Mucosa of stomach (tissue), 1 donor: ENCODE measurements around the gene AUP1.
"Not testable (repeated sequence)": the region's sequence is repeated elsewhere in the genome, so short reads cannot be mapped to it uniquely, and the experiment has no call there.

ENCODE experiments used
- H3K27me3 ChIP-seq: one replicate; pipeline ENCODE4 v1.7.0; 2013; ENCODE audit warnings: mild to moderate bottlenecking, low read length; ENCODE audit not compliant: control insufficient read depth, insufficient read depth
- H3K36me3 ChIP-seq: one replicate; pipeline ENCODE4 v1.7.0; 2013; ENCODE audit warnings: low read length; ENCODE audit not compliant: control insufficient read depth, insufficient read depth
- H3K4me1 ChIP-seq: one replicate; pipeline ENCODE4 v1.7.0; 2013; ENCODE audit warnings: mild to moderate bottlenecking, low read length; ENCODE audit not compliant: control insufficient read depth, insufficient read depth
- H3K4me3 ChIP-seq: one replicate; pipeline ENCODE4 v1.7.0; 2013; ENCODE audit warnings: low read length
- H3K9ac ChIP-seq: one replicate; pipeline ENCODE4 v1.7.0; 2013; ENCODE audit warnings: mild to moderate bottlenecking, low read length, moderate library complexity
- H3K9me3 ChIP-seq: one replicate; pipeline ENCODE4 v1.7.0; 2013; ENCODE audit warnings: mild to moderate bottlenecking, low read length, moderate library complexity; ENCODE audit not compliant: control insufficient read depth
- donor health status: Pancreatic carcinoma.

Gene AUP1

DNA sequence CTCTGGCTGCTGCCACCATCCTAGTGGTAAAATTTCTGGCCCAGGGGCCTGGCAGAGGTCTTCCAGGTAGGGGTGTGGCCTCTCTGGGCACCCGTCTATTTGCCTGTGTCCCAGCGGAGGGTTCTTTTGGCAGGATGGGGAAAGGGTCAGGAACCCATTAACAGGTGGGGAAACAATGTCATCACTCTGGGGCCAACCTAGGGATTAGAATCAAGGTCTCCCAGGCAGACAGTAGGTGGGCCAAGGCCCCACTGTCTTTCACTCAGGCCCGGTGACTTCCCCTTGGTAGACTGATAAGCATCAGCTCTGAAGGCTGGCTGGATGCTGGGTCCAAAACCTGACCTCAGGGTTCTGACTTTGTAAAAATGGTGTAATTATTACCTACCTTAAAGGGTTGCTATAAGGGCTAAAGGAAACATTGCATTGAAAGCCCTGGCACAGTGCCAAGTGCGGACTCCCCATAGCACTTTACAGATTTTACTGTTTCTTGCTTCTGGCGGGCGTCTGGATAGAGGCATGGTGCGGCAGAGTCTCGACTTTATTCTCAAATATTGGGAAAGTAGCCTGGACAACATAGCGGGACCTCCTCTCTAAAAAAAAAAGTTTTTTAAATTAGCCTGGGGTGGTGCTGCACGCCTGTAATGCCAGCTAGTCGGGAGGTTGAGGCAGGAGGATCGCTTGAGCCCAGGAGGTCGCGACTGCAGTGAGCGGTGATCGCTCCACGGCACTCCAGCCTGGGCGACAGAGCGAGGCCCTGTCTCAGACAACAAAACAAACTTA is 32.3 kb downstream of the AUP1 start:
- Histone ChIP-seq H3K9me3 (no peaks in the 10 kb centered on the region), H3K4me1 (peaks cover 26% of the 10 kb centered on the region), H3K36me3 (peaks cover 4% of the 10 kb centered on the region), H3K9ac (peak overlapping the region; percentile 69), H3K4me3 (no peak overlapping the region), H3K27me3 (peaks cover 46% of the 10 kb centered on the region)

DNA sequence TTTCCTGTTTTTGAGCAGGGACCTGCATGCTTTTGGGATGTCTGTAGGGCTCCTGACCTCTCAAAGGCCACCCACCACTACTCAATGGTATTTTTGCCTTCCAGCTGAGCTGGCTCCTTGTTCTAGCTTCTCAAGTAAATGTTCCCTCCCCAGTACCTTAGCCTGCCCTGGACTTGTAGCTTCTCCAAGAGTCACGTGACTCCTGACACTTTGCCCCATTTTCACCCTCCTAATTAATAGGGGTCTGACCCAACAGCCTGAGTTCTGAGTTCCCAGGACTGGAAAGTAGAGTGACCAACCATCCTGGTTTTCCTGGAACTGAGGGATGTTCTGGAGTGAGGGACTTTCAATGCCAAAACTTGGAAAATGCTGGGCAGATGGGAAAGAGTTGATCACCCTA is 34.1 kb downstream of the AUP1 start:
- peaks cover 22% of the 10 kb centered on the region for H3K4me1 ChIP-seq
- H3K27me3 ChIP-seq = peaks cover 35% of the 10 kb centered on the region
- H3K9ac ChIP-seq = no peak overlapping the region
- no peak overlapping the region for H3K4me3 ChIP-seq
- H3K9me3 ChIP-seq = no peaks in the 10 kb centered on the region
- peaks cover 17% of the 10 kb centered on the region for H3K36me3 ChIP-seq

DNA sequence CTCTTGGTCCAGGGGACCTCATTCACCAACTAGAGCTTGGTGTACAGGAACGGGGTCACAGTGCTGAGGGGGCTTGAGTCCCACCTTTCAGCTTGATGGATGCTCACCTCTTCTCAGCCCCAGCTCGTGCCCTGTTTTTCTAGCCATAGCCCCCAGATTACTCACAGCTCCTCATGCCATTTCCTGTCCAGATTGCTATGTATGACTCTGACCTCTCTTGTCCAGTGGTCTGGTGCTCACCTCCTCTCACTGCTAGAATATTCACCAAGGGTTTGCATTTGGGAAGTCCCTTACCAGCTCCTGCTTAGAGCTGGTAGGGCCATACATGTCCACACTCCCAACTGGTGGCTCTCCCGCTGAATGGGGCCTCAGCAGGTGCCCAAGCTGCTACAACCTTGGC is 36.0 kb downstream of the AUP1 start:
- H3K9ac ChIP-seq = no peak overlapping the region
- H3K4me1 ChIP-seq = peaks cover 10% of the 10 kb centered on the region
- peaks cover 16% of the 10 kb centered on the region for H3K27me3 ChIP-seq
- no peak overlapping the region for H3K4me3 ChIP-seq
- H3K36me3 ChIP-seq = peaks cover 17% of the 10 kb centered on the region
- H3K9me3 ChIP-seq = no peaks in the 10 kb centered on the region

DNA sequence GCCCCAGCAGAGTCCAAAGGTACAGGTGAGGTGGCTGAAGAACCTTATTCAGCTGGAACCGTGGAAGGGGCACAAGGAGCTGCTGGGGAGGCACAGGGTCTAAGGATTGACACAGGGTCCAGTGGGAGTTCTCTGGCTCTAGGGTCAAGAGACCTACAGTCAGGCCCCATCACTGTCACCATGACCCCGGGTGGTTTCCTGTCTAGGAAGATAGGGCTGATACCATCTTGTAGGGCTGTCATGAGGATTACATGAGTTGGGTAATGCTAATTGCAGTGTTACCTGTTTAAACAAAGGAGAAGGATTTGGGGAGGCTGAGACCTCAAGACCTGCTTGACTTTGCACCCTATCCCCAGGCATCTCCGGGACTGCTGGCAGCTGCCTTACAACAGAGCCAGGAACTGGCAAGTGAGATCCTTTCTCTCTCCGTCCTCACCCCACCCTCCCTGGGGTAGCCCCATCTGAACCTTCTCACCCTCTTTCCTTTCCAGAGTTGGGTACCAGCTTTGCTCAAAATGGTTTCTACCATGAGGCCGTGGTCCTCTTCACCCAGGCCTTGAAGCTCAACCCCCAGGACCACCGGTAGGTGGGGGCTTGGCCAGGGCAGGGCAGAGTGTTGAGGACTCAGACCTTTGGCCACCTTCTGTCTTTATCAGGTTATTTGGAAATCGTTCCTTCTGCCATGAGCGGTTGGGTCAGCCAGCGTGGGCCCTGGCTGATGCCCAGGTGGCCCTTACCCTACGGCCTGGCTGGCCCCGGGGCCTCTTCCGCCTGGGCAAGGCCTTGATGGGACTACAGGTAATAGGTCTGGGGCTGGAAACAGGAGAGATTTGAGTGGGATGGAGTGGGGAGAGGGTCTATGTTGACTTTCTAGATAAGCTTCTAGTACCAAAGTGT is 37.6 kb downstream of the AUP1 start:
- Histone ChIP-seq H3K4me1 (no peaks in the 10 kb centered on the region), H3K9ac (no peak overlapping the region), H3K27me3 (peaks cover 3% of the 10 kb centered on the region), H3K4me3 (no peak overlapping the region), H3K36me3 (peaks cover 17% of the 10 kb centered on the region), H3K9me3 (no peaks in the 10 kb centered on the region)

DNA sequence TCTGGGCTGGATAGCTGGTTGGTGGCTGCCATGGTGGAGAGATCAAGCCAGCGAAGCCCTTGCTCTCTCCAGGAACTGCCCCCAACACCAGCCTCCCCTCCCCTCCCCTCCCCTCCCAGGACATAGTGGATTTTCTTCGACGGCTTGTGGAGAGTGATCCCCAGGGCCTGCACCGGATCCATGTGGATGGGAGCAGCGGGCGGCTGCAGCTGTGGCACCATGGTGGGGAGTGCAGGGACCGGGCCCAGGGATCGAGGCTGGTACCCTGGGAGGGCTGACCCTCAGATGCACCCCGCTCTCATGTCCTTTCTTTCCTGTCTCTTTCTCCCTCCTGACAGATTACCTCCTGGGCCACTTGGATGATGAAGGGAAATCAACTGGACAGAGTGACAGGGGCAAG is 39.6 kb downstream of the AUP1 start:
- peaks cover 17% of the 10 kb centered on the region for H3K36me3 ChIP-seq
- no peak overlapping the region for H3K9ac ChIP-seq
- no peak overlapping the region for H3K4me3 ChIP-seq
- H3K9me3 ChIP-seq = no peaks in the 10 kb centered on the region
- H3K4me1 ChIP-seq = no peaks in the 10 kb centered on the region
- H3K27me3 ChIP-seq = no peaks in the 10 kb centered on the region

DNA sequence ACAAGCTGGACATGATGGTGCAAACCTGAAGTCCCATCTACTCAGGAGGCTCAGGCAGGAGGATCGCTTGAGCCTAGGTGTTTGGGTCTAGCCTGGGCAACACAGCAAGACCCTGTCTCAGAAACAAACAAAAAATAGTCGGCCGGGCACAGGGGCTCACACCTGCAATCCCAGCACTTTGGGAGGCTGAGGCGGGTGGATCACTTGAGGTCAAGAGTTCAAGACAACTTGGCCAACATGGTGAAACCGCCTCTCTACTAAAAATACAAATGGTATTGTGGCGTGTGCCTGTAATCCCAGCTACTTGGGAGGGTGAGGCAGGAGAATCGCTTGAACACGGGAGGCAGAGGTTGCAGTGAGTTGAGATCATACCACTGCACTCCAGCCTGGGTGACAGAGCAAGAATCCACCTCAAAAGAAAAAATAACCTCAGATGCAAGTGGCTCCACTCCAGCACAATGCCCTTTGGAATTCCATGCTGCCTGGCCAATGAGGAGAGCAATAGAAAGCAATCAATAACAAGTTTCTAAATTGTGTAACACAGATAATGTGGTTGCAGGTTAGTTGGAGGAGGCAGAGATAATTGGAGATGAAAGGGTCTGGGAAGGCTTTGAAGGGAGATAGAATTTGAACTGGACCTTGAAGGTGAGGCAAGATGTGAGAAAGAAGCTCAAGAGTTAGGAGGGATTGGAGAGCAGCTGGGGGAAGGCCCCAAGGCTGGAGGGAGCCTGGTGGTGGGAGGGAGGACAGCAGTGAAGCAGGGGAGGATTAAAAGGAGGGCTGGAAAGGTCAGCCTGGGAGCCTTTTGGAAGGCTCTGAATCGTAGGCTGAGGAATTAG is 40.6 kb downstream of the AUP1 start:
- Histone ChIP-seq H3K9me3 (no peaks in the 10 kb centered on the region), H3K27me3 (no peaks in the 10 kb centered on the region), H3K4me3 (no peak overlapping the region), H3K9ac (no peak overlapping the region), H3K4me1 (no peaks in the 10 kb centered on the region), H3K36me3 (peaks cover 17% of the 10 kb centered on the region)

DNA sequence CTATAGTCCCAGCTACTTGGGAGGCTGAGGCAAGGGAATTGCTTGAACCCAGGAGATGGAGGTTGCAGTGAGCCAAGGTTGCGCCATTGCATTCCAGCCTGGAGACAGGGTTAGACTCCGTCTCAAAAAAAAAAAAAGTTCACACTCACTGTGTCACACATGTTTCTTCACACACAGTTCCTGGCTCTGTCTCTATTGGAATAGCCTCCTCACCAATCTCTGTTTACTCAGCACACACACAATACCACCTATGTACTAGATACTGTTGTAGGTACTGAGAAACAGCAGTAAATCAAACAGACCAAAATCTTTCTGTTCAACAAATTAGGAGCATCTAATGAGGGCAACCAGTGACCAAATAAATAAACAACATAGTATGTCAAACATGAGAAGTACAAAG is 43.4 kb downstream of the AUP1 start:
- Histone ChIP-seq H3K27me3 (no peaks in the 10 kb centered on the region), H3K36me3 (peaks cover 4% of the 10 kb centered on the region), H3K9ac (no peak overlapping the region), H3K9me3 (no peaks in the 10 kb centered on the region), H3K4me3 (no peak overlapping the region), H3K4me1 (peaks cover 14% of the 10 kb centered on the region)

DNA sequence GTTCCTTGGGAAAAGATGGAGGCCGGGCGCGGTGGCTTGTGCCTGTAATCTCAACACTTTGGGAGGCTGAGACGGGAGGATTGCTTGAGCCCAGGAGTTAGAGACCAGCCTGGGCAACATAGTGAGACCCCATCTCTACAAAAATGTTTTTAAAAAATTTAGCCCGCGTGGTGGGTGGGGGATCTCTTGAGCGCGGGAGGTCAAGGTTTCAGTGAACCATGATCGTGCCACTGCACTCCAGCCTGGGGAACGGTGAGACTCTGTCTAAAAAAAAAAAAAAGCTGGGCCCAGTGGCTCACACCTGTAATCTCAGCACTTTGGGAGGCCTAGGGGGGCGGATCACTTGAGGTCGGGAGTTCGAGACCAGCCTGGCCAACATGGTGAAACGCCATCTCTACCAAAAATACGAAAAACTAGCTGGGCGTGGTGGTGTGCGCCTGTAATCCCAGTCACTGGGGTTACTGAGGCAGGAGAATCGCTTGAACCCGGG is 45.8 kb downstream of the AUP1 start:
- peak overlapping the region; percentile 82 for H3K9ac ChIP-seq
- H3K4me3 ChIP-seq = peak overlapping the region; percentile 96
- not testable (repeated sequence) for H3K27me3 ChIP-seq, H3K36me3 ChIP-seq, H3K9me3 ChIP-seq
- H3K4me1 ChIP-seq = peaks cover 20% of the 10 kb centered on the region

DNA sequence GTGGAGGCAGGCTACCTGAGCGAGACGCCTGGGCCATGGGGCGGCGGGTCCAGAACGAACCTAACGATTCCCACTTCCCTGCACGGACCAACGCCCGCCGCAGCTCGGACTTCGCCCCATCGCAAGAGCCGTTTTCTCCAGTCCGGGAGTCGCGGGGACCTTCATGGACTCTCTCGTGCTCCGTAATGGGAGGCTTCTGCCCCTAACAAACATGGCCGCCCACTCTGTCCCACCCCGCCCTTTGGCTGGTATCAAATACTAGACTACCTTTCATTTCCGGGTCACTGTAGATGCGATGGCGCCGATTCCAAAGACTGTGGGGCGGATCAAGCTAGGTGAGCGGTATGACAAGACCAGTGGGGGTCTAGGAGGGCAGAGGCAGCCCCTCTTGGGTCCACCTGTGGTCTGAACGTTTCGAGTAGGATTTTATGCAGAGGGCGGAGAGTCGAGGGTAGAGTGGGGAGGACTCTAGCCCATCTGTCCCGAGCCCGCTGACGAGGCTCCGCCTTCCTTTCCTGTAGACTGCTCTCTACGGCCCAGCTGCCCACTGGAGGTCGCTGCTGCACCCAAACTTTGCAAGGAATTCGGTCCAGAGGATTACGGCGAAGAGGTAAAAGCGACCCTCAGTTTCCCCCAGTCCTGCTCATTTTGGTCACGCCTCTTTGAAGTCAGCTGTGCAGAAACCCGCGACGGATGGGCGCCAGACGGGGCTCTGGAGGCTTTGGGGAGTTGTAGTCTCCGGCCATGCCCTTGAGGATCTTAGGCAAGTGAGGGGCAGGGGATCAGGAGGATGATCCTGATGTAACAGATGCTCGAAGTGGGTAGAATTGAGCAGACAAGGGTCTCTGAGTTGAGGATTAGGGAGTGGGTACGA is 46.5 kb downstream of the AUP1 start, which contains the start of the genes CCDC142 and TTC31:
TSS of gene CCDC142 (minus strand) at position 198 of the 874 bp plus-strand sequence. CDS start at position 37, 161 bp downstream.
TSS of gene TTC31 (plus strand) at position 281 of the 874 bp plus-strand sequence. CDS start at position 296, 15 bp downstream.
- H3K36me3 ChIP-seq = no peaks in the 10 kb centered on the region
- H3K4me1 ChIP-seq = peaks cover 20% of the 10 kb centered on the region
- no peaks in the 10 kb centered on the region for H3K9me3 ChIP-seq
- H3K27me3 ChIP-seq = no peaks in the 10 kb centered on the region
- H3K9ac ChIP-seq = peak within 1 kb of the TSS; percentile 82
- peak within 1 kb of the TSS; percentile 96 for H3K4me3 ChIP-seq

DNA sequence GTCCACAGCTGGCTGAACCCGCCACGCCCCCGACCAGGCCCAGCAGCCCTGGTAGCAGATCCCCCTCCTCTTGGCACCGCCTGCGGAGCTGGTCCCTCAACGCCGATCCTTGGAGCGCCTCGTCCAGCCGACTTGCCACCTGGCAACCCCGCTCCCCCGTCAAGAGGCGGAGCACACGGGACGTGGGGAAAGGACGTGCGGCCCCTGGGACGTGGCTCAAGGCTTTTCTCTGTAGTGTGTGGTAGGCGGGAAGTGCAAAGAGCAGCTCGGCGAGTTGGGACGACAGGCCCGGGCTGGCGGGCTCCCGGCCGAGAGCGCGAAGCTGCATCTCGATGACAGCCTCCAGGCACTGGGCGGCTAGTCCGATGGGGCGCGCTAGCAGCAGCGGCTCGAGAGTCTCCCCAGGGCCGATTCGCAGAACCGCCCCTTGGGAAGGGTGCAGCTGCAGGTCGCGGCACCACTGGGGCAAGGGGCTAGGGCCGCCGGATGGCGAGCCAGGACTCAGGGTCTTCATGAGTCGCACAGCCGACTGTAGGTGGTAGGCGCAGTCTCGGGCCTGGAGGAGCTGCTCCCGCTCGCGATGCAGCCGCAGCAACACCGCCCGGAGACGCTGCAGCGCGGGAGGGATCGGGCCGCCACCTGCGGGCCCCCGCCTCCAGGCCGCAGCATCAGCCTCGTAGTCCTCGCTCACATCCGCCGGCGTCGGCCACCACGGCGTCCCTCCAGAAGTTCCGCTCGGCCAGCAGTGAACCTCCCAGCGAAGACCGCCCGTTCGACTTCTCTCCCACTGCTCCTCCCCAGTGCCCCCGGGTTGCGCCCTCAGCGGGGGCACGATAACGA is 47.3 kb downstream of the AUP1 start:
- Histone ChIP-seq H3K27me3 (no peaks in the 10 kb centered on the region), H3K36me3 (peaks cover 4% of the 10 kb centered on the region)

More for the DNA sequence above, 47.3 kb downstream of the AUP1 start:
- H3K4me3 ChIP-seq = peak overlapping the region; percentile 96
- peak overlapping the region; percentile 82 for H3K9ac ChIP-seq
- H3K4me1 ChIP-seq = peaks cover 20% of the 10 kb centered on the region
- H3K9me3 ChIP-seq = no peaks in the 10 kb centered on the region
